Naive thymus-derived CD8-positive, alpha-beta T cell (primary cell): ENCODE measurements around the gene IRX3. TPM values are rescaled to one million over a fixed set of nuclear protein-coding genes. Genes with fewer than 3 reads are reported as not detected.

Experiments
- ATAC-seq, 2 donors: fragments of 150-1000 bp; cut with Tn5 transposase in 1 of 2; sonication (Bioruptor Pico), chemical (Tn5 transposase) in 1 of 2; 1 replicate in 1 of 2; 2 replicates in 1 of 2; pipeline ENCODE4 v1.10.0; 2021; ENCODE audit warnings: mild to moderate bottlenecking in 2 of 2, moderate library complexity in 2 of 2
- POLR2A ChIA-PET: fragments of 350-600 bp; sonication (Branson Sonifier 250); formaldehyde crosslinking; loops from one replicate; lab custom pipeline; 2021; ENCODE audit warnings: antibody characterized with exemption; lab: Charles Lee
- DNase-seq, 10 donors: peaks; one replicate each; pipeline versions ENCODE4 v3.0.0 to v3.0.0-alpha.2; 2020 to 2022
- H3K27ac Mint-ChIP-seq, 10 donors: one replicate each; pipeline ENCODE4 v1.8.0; 2020 to 2022; ENCODE audit warnings: mild to moderate bottlenecking in 10 of 10, mixed read lengths in 10 of 10, moderate library complexity in 4 of 10, inconsistent platforms in 1 of 10
- H3K27me3 Mint-ChIP-seq, 5 donors: one replicate each; pipeline ENCODE4 v1.8.0; 2021 to 2022; ENCODE audit warnings: mixed read lengths in 5 of 5
- H3K36me3 Mint-ChIP-seq, 3 donors: one replicate each; pipeline ENCODE4 v1.8.0; 2020 to 2022; ENCODE audit warnings: mixed read lengths in 3 of 3, mild to moderate bottlenecking in 2 of 3, inconsistent platforms in 1 of 3
- H3K4me1 Mint-ChIP-seq, 4 donors: one replicate each; pipeline ENCODE4 v1.8.0; 2021 to 2022; ENCODE audit warnings: mixed read lengths in 4 of 4
- H3K4me3 Mint-ChIP-seq, 10 donors: one replicate each; pipeline ENCODE4 v1.8.0; 2020 to 2022; ENCODE audit warnings: mild to moderate bottlenecking in 10 of 10, mixed read lengths in 10 of 10, moderate library complexity in 6 of 10, inconsistent platforms in 1 of 10
- H3K9me3 Mint-ChIP-seq, 9 donors: one replicate each; pipeline ENCODE4 v1.8.0; 2020 to 2022; ENCODE audit warnings: mixed read lengths in 9 of 9, mild to moderate bottlenecking in 3 of 9, inconsistent platforms in 1 of 9, moderate library complexity in 1 of 9
- polyA plus RNA-seq, 3 donors: library from polyadenylated mRNA; unstranded; fragments of 300-500 nt; fragmentation: Illumina TruSeq; gene quantifications; one replicate each; pipeline ENCODE4 v1.2.3, GENCODE V29; 2021
- total RNA-seq, 8 experiments: library from RNA in 2 of 8; stranded (reverse) in 2 of 8; gene quantifications; one replicate each; pipeline ENCODE4 v1.2.3 and lab custom pipeline; 2021 to 2026

IRX3 gene
- total and polyA plus RNA-seq, 5 experiments from 2014 or later = not detected

DNA sequence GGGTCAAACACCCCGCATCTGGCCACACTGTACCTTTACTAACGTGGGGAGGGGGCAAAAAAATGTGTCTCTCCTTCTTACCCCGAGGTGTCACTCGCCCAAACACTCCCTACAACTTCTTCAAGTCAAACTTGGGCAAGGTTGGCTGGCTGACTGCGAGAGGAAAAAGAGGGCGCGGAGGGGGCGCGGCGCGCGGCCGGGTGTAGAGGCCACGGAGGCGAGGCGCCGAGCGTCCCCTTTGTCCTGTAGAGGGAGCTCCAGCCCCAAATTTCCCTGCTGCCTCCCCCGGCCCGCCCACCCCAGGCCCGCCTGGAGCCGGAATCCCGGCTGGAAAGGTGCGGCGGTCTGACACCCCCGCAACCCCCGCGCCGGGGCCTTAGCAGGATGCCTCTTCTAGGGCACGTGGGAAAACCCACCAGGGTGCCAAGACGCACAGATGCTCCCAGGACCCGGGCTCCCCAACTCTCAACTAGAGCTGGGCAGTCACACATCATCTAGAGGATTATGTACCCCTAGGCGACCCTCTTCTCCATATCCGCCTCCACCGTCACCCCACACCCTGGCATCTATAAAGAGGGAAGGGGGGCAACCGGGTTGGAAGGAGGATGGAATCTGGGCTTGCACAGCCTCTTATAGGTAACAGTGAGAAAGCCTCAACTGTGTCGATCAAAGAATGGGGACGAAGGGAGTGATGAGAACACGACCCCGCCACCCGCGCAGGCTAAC lies 4.2 kb downstream of the IRX3 start:
- DNase-seq (no peak), ATAC-seq (no peak)
- Mint-ChIP-seq H3K4me1 (peaks cover 15 to 34% (median 21%) of the 10 kb centered on the region in 4 donors), H3K4me3 (peak overlapping the region in 4 of 10 donors; percentile 14 to 45 (median 30)), H3K36me3 (peaks cover 0 to 3% (median 0%) of the 10 kb centered on the region in 3 donors), H3K27ac (no peak overlapping the region), H3K27me3 (peaks cover 40 to 71% (median 60%) of the 10 kb centered on the region in 5 donors), H3K9me3 (no peaks in the 10 kb centered on the region)
- POLR2A ChIA-PET = no interaction called here

DNA sequence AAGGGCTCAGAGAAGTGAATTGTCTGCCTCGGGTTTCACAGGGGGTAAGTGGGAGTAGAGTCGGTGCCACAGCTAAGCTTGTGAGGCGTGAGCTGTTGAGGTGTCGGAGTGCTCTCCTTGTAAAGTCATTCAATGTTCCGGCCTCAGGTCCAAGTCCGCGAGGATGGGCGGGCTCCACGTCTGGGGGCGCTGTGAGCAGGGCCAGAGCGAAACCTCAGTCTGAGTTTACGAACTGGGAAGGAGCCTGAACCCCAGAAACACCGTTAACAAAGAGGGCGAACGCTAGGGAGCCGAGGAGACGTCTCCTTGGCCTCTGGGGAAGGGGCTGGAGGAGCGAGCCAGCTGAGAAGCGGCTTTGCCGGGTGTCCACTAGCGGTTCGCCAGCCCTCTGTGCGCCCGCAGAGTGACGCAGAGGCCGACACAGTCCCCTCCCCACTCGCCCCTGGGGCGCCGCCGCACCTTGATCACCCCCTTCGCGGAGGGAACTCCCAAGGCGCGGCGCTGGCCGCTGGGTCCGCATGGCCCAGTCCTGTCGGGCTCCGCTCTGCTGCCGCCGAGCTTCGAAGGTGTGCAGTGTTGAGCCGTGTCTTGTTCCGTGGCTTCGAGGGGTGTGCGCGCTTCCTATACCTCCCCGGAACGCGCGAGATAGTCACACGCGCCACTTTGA lies 4.9 kb downstream of the IRX3 start:
- peak in 1 of 10 donors; percentile 37 for DNase-seq
- H3K9me3 Mint-ChIP-seq = no peaks in the 10 kb centered on the region
- POLR2A ChIA-PET = no interaction called here
- peaks cover 15 to 33% (median 21%) of the 10 kb centered on the region in 4 donors for H3K4me1 Mint-ChIP-seq
- H3K27me3 Mint-ChIP-seq = peaks cover 40 to 68% (median 60%) of the 10 kb centered on the region in 5 donors
- ATAC-seq = no peak
- peaks cover 0 to 3% (median 0%) of the 10 kb centered on the region in 3 donors for H3K36me3 Mint-ChIP-seq
- no peak overlapping the region for H3K27ac Mint-ChIP-seq
- peak overlapping the region in 5 of 10 donors; percentile 14 to 45 (median 18) for H3K4me3 Mint-ChIP-seq

DNA sequence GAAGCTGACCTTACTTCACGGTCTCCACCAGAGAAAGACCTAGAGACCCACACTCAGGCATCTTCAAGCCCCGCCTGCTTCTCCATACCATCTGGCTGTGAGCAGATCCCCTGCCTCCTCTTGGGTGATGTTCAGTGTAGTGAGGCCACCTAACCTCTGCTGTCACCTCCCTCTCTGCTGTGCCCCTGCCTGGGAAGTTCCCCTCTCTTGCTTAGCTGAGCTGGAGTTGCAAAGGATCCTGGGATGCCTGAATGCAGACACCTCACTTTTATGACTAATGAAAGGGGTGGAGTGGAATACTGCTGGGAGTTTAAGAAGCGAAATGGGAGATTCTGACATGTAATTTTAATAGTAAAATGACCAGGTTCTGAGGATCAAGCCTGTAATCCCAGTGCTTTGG lies 5.8 kb downstream of the IRX3 start:
- Mint-ChIP-seq H3K9me3 (no peaks in the 10 kb centered on the region), H3K27me3 (peaks cover 37 to 60% (median 55%) of the 10 kb centered on the region in 5 donors), H3K4me1 (peaks cover 13 to 27% (median 17%) of the 10 kb centered on the region in 4 donors), H3K36me3 (peaks cover 0 to 3% (median 0%) of the 10 kb centered on the region in 3 donors), H3K4me3 (peak overlapping the region in 1 of 10 donors; percentile 7), H3K27ac (peak overlapping the region in 1 of 10 donors; percentile 56)
- ATAC-seq (no peak), DNase-seq (no peak)
- POLR2A ChIA-PET = interaction anchor here (0.6 kb wide), 1 partner anchor 25 kb away, joined by 3 read pairs; no protein-coding TSS in a partner anchor

DNA sequence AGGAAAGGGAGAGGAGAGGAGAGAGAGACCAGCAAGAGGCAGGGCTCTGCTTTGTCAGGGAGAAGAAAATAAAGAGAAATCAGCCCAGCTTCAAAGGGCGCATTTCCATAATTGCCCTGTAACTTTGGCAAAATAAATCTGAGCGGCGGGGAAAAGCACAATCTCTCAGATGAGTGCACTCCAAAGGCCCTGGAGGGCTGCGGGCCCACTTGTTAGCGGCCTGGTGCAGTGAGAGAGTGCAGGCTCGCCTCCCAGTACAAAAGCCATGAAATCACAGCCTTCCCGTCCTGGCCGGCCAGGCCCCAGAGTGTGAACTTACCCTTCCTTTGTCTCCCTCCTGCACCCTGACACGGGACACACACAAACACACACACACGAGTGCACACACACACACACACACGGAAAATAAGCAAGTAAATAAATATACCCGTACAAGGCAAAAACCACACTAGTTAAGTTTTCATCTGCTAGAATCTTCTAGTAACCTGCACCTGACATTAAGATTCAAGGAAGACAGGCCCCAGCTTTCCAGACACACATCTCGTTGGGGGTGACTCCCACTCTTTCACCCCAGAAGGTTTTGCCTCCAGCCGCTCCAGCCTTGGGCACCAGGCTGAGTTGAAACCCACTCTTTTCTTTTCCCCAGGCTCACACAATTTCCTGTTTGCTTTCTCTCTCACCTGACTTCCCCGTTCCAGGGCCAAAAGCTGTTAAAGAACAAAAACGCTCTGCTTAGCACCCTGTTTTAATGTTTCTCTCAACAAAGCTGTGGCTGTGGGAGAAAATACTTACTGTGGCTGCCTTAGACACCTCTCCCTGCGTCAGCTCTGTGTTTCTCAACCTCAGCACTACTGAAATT lies 8.5 kb downstream of the IRX3 start:
- no peak for DNase-seq
- Mint-ChIP-seq H3K27me3 (peaks cover 28 to 55% (median 44%) of the 10 kb centered on the region in 5 donors), H3K27ac (no peak overlapping the region), H3K4me3 (no peak overlapping the region), H3K9me3 (no peaks in the 10 kb centered on the region), H3K36me3 (no peaks in the 10 kb centered on the region), H3K4me1 (peaks cover 4 to 15% (median 4%) of the 10 kb centered on the region in 4 donors)
- POLR2A ChIA-PET = no interaction called here
- no peak for ATAC-seq

DNA sequence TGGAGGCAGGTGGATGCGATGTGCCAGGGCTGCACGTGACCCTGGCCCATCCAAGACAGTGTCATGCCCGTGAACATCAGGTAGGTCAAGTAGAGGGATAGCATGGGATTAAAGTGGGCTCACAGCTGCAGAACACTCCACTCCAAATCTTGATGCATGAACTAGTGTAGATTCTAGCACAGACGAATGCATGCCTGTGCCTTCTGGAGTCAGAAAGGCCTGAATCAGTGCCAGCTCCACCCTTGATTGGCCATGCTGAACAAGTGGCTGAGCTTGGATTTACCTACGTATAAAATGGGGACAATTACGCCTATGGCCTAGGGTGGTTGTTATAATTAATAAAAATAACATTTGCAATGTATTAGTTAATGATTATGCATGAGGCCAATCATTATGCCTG lies 10.6 kb downstream of the IRX3 start:
- H3K4me1 Mint-ChIP-seq = peaks cover 0 to 7% (median 0%) of the 10 kb centered on the region in 4 donors

DNA sequence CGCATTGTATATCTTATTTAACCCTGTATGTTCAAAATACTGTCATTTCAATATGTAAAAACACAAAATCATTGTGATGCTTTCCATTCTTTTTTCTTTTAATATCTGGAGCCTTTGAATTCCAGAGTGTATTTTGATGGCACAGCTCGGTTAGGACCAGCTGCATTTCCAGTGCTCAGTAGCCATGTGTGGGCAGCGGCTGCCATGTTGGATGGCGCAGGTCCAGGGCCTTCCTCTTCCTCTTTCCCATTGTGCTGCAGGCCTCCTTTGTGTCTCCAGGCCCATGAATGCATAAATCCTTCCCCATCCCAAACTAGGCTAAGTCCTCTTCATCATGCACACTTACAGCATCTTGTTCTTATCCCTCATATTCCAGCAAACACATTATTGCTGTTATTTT lies 13.0 kb downstream of the IRX3 start:
- H3K4me1 Mint-ChIP-seq = peaks cover 0 to 6% (median 0%) of the 10 kb centered on the region in 4 donors
- H3K36me3 Mint-ChIP-seq = no peaks in the 10 kb centered on the region
- POLR2A ChIA-PET = no interaction called here

More for the DNA sequence above, 10.6 kb downstream of the IRX3 start:
- H3K9me3 Mint-ChIP-seq = no peaks in the 10 kb centered on the region
- no peaks in the 10 kb centered on the region for H3K36me3 Mint-ChIP-seq
- H3K4me3 Mint-ChIP-seq = no peak overlapping the region
- H3K27ac Mint-ChIP-seq = no peak overlapping the region
- no peak for DNase-seq
- peaks cover 24 to 36% (median 30%) of the 10 kb centered on the region in 5 donors for H3K27me3 Mint-ChIP-seq
- no peak for ATAC-seq
- POLR2A ChIA-PET = no interaction called here

DNA sequence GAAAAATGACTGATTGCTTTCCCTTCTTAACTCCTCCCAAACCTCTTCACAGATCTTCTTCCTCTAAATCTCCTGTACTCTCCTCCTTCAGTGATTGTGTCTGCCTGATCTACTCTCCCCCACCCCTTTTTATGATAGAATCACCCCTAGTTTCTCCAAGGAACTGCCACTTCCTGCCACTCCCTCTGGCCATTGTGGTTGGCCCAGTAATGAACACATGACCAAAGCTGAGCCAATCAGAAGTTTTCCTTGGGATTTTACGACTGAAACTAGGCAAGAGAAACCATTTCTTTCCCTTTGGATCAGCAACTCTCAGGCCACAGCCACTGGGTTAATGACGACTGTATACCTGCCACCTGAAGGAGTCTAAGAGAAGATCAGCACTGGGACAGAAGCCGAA lies 15.9 kb downstream of the IRX3 start:
- no peaks in the 10 kb centered on the region for H3K4me1 Mint-ChIP-seq
- H3K9me3 Mint-ChIP-seq = no peaks in the 10 kb centered on the region
- no peaks in the 10 kb centered on the region for H3K36me3 Mint-ChIP-seq
- H3K4me3 Mint-ChIP-seq = no peak overlapping the region
- ATAC-seq = no peak
- H3K27ac Mint-ChIP-seq = no peak overlapping the region
- peaks cover 12 to 45% (median 16%) of the 10 kb centered on the region in 5 donors for H3K27me3 Mint-ChIP-seq
- DNase-seq = no peak
- POLR2A ChIA-PET = no interaction called here

More for the DNA sequence above, 13.0 kb downstream of the IRX3 start:
- DNase-seq = no peak
- Mint-ChIP-seq H3K9me3 (no peaks in the 10 kb centered on the region), H3K4me3 (no peak overlapping the region), H3K27ac (no peak overlapping the region), H3K27me3 (peaks cover 12 to 35% (median 16%) of the 10 kb centered on the region in 5 donors)
- ATAC-seq = no peak

DNA sequence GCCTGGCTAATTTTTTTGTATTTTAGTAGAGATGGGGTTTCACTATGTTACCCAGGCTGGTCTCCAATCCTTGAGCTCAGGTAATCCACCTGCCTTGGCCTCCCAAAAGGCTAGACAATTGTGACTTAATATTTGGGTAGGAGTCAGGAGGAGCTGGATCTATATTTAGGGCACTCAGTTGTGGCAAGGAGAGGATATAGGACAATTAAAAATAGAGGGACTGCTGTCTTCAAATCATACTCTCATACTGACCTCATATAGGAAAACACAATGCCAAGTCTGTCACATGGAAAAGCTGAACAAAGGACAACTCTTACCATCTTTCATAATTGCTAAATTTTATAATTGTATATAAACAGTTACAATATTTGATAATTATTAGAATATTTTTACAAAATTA lies 17.1 kb downstream of the IRX3 start:
- Mint-ChIP-seq H3K4me1 (no peaks in the 10 kb centered on the region), H3K36me3 (no peaks in the 10 kb centered on the region), H3K27me3 (peaks cover 11 to 49% (median 14%) of the 10 kb centered on the region in 5 donors), H3K27ac (peak overlapping the region in 1 of 10 donors; percentile 68), H3K4me3 (no peak overlapping the region), H3K9me3 (no peaks in the 10 kb centered on the region)
- POLR2A ChIA-PET = no interaction called here
- ATAC-seq = no peak
- DNase-seq = no peak

DNA sequence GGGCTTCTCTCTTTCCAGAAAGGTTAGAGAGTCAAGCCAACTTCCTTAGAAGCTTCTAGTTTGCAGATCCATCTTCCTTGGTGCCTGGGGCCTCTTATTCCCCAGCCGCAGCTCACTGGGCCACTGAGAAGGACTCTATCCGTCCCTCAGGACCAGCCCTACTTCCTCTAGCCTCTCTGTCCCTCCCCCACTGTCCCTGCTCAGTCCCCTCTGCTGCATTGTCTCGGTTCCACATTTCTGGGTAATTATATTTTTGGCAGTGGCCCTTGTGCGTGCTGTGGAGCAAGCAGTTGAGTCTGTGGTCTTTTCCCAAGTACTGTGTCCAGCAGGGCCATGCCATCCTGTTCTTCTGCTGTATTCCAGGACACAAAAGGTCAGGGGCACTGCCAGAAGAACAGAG lies 17.8 kb downstream of the IRX3 start:
- ATAC-seq (no peak), DNase-seq (no peak)
- H3K9me3 Mint-ChIP-seq = no peaks in the 10 kb centered on the region
- peak overlapping the region in 1 of 10 donors; percentile 68 for H3K27ac Mint-ChIP-seq
- POLR2A ChIA-PET = no interaction called here
- no peak overlapping the region for H3K4me3 Mint-ChIP-seq
- no peaks in the 10 kb centered on the region for H3K36me3 Mint-ChIP-seq
- H3K27me3 Mint-ChIP-seq = peaks cover 9 to 42% (median 13%) of the 10 kb centered on the region in 5 donors
- H3K4me1 Mint-ChIP-seq = no peaks in the 10 kb centered on the region

DNA sequence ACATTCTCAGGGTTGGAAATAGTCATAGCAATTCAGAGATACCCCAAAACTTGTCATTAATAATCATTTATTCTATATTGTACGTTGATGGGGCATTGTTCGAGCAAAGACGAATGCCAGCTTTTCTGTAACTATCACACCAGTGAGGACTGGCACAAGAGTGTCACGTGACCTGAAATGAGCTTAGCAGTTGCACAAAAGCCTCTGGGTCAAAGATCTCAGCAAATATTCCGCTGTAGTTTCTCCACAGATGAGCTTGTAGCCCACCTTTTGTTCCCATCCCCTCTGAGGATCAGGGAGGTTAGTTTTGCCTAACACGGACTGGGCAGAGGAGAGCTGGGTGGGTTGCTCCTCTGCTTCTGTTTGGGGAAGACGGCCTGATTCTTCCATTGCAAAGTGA lies 18.2 kb downstream of the IRX3 start:
- Mint-ChIP-seq H3K9me3 (no peaks in the 10 kb centered on the region), H3K27me3 (peaks cover 9 to 37% (median 10%) of the 10 kb centered on the region in 5 donors), H3K36me3 (no peaks in the 10 kb centered on the region), H3K27ac (no peak overlapping the region), H3K4me1 (no peaks in the 10 kb centered on the region), H3K4me3 (no peak overlapping the region)
- no peak for ATAC-seq
- POLR2A ChIA-PET = no interaction called here
- no peak for DNase-seq

DNA sequence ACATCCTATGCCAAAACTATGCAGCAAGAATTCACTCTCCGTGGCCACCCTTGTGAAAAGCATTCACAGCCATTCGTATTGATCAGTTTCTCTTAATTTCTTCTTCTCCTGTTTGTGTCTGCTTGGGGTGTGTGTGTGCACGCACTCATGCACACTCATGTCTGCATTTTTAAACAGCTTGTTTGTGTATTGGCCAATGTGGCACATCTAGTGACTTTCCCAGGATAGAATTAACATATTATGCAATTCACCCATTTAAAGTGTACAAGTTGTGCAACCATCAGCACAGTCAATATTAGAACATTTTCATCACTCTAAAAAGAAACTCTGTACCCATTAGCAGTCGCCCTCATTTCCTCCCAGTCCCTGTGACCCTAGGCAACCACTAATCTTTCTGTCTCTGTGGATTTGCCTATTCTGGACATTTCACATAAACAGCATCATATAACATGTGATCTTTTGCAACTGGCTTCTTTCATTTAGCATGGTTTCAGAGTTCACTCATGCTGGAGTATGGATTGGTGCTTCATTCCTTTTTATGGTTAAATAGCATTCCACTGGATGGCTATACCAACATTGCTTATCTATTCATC lies 20.1 kb downstream of the IRX3 start:
- POLR2A ChIA-PET = no interaction called here
- H3K36me3 Mint-ChIP-seq = no peaks in the 10 kb centered on the region

DNA sequence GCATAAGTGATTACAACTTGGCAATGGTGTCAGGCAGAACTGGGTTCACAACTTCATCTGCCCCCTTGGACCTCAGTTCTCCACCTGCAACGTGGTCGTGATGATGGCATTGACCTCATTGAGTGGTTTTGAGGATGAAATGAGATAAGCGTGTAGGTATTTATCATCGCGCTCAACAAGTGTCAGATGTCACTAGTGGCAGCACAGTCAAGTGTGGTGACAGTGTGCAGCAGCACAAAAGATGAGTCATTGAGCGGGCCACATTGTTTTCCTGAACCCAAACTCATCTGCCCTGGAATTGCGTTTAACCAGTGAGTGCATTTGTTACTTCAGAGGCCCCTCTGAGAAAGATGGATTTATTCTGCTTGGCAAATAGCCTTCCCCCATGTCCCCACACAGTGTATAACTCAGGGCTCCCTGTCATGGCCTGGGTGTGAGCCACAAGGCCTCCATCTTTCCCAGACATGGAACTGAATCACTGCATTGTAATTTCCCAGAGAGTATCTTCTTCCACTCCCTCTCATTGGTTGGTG lies 20.9 kb downstream of the IRX3 start:
- no peak for DNase-seq
- POLR2A ChIA-PET = no interaction called here
- Mint-ChIP-seq H3K4me1 (no peaks in the 10 kb centered on the region), H3K27ac (no peak overlapping the region), H3K27me3 (peaks cover 10 to 31% (median 13%) of the 10 kb centered on the region in 5 donors), H3K9me3 (peaks cover 0 to 9% (median 0%) of the 10 kb centered on the region in 9 donors), H3K4me3 (no peak overlapping the region), H3K36me3 (no peaks in the 10 kb centered on the region)
- no peak for ATAC-seq

More for the DNA sequence above, 20.1 kb downstream of the IRX3 start:
- no peak for ATAC-seq
- H3K9me3 Mint-ChIP-seq = peaks cover 0 to 8% (median 0%) of the 10 kb centered on the region in 9 donors
- DNase-seq = no peak
- H3K4me1 Mint-ChIP-seq = no peaks in the 10 kb centered on the region
- no peak overlapping the region for H3K27ac Mint-ChIP-seq
- H3K4me3 Mint-ChIP-seq = no peak overlapping the region
- H3K27me3 Mint-ChIP-seq = peaks cover 10 to 36% (median 14%) of the 10 kb centered on the region in 5 donors
